ENCODE data around the gene PLET1. TPM values are rescaled to one million over a fixed set of nuclear protein-coding genes. Genes with fewer than 3 reads are reported as not detected.

Gene PLET1
- total RNA-seq, 1 experiment from 2014 or later, result not detected

GRCh38 chr11:112255067-112255720, 5.5 kb downstream of the PLET1 start:
- TF ChIP-seq SIN3A (IDR thresholded peaks at IDR 0.05; ENCODE audit: low read depth) (no peak), TCF7L2 (IDR thresholded peaks at IDR 0.05; ENCODE audit: borderline replicate concordance, extremely low read depth, insufficient read depth, insufficient read length) (no peak), FOSL1 (IDR thresholded peaks at IDR 0.05; ENCODE audit: low read depth) (no peak), POLR2AphosphoS5 (IDR thresholded peaks at IDR 0.05; ENCODE audit: low read depth, low read length) (no peak), ZFX (IDR thresholded peaks at IDR 0.05) (no peak), SP1 (IDR thresholded peaks at IDR 0.05; ENCODE audit: low read depth) (no peak), ZNF274 (IDR thresholded peaks at IDR 0.05; ENCODE audit: low read depth, low read length) (no peak), MAX (IDR thresholded peaks at IDR 0.05) (no peak), JUND (IDR thresholded peaks at IDR 0.05) (no peak), SRF (IDR thresholded peaks at IDR 0.05; ENCODE audit: low read depth) (no peak), CEBPB (IDR thresholded peaks at IDR 0.05; ENCODE audit: low read depth) (no peak), CTCF (IDR thresholded peaks at IDR 0.05 in 2 of 3, conservative IDR thresholded peaks at IDR 0.05 in 1 of 3; ENCODE audit: borderline replicate concordance in 1 of 3, insufficient read depth in 1 of 3, low read depth in 2 of 3, low read length in 2 of 3) (no peak), YY1 (IDR thresholded peaks at IDR 0.05; ENCODE audit: extremely low read depth, insufficient replicate concordance, low read depth, low read length) (no peak), ATF3 (IDR thresholded peaks at IDR 0.05) (no peak), ELF1 (IDR thresholded peaks at IDR 0.05; ENCODE audit: borderline replicate concordance, low read depth) (no peak)
- Histone ChIP-seq H3K36me3 (ENCODE audit: control insufficient read depth in 1 of 2, insufficient read depth in 2 of 2, low read length in 2 of 2) (no peaks in the 10 kb centered on the region), H3K4me1 (ENCODE audit: control insufficient read depth in 1 of 2, insufficient read depth in 2 of 2, low read length in 2 of 2) (no peaks in the 10 kb centered on the region), H3K4me2 (ENCODE audit: low read length) (no peak overlapping the region), H3K79me2 (ENCODE audit: insufficient read depth, low read length) (no peaks in the 10 kb centered on the region), H3K9ac (ENCODE audit: low read length) (no peak overlapping the region), H3K4me3 (replicated peaks in 1 of 2; ENCODE audit: low read depth in 1 of 2, low read length in 2 of 2) (no peak overlapping the region), H3K9me3 (ENCODE audit: control insufficient read depth in 1 of 2, insufficient read depth in 1 of 2, low read depth in 1 of 2, low read length in 2 of 2) (no peaks in the 10 kb centered on the region), H4K20me1 (ENCODE audit: insufficient read depth) (no peaks in the 10 kb centered on the region), H2AFZ (ENCODE audit: low read depth, low read length, poor library complexity, severe bottlenecking) (no peak overlapping the region), H3K27me3 (ENCODE audit: insufficient read depth, low read length) (no peaks in the 10 kb centered on the region), H3K9me2 (ENCODE audit: insufficient read depth) (no peaks in the 10 kb centered on the region), H3K27ac (ENCODE audit: low read depth, low read length) (no peak overlapping the region)
- ATAC-seq, result no peak
- DNase-seq (ENCODE audit: low read depth, low spot score), result no peak
- RAD21 ChIA-PET (ENCODE audit: low non-redundant PET in 1 of 2, low total read pairs in 2 of 2, uncharacterized antibody in 2 of 2, unreplicated experiment in 2 of 2), result no interaction called here
- CTCF ChIA-PET, result no interaction called here
- no TSS peak for BruUV-seq (replicated peaks)
- POLR2A ChIA-PET, result no interaction called here
- intact Hi-C loops (cut with micrococcal nuclease), result no loop called here

Data from HCT116 (cell line).